Measurements from ENCODE around the gene CNEP1R1. TPM values are rescaled to one million over a fixed set of nuclear protein-coding genes. Genes with fewer than 3 reads are reported as not detected.

CNEP1R1 gene
- total and polyA plus RNA-seq, 4 experiments from 2014 or later, result 19.2 to 40.8 (median 27.6) TPM

- DNase-seq, result no peak
- peaks cover under 1 to 5% of the 10 kb centered on the region in 2 donors for H3K36me3 Mint-ChIP-seq
- Histone ChIP-seq H3K4me1 (ENCODE audit: insufficient read depth, low read length) (no peaks in the 10 kb centered on the region), H3K9me3 (ENCODE audit: control insufficient read depth in 1 of 2, low read length in 2 of 2) (no peaks in the 10 kb centered on the region), H3K4me3 (ENCODE audit: low read length in 2 of 2) (no peak overlapping the region), H3K27ac (ENCODE audit: low read depth, low read length) (no peak overlapping the region), H3K36me3 (ENCODE audit: insufficient read depth, low read length) (no peaks in the 10 kb centered on the region), H3K27me3 (ENCODE audit: insufficient read depth, low read length) (no peaks in the 10 kb centered on the region)
- POLR2A ChIA-PET (ENCODE audit: partially characterized antibody), result no interaction called here
- intact Hi-C loops (cut with micrococcal nuclease), result no loop called here
- H3K27me3 Mint-ChIP-seq, result peaks cover 7 to 14% of the 10 kb centered on the region in 2 donors
- H3K9me3 Mint-ChIP-seq, result no peaks in the 10 kb centered on the region
- no peak overlapping the region for H3K4me3 Mint-ChIP-seq
- H3K27ac Mint-ChIP-seq, result peak overlapping the region in 1 of 7 donors; percentile 14
- CTCF ChIA-PET (ENCODE audit: partially characterized antibody), result no interaction called here
- H3K4me1 Mint-ChIP-seq, result peaks cover 0 to 2% (median 0%) of the 10 kb centered on the region in 4 donors
Measured at GRCh38 chr16:50043358-50043757, 18.3 kb downstream of the CNEP1R1 start.

GRCh38 chr16:50045412-50045811 lies 20.4 kb downstream of the CNEP1R1 start:
- H3K4me1 Mint-ChIP-seq, result no peaks in the 10 kb centered on the region
- peaks cover 9 to 16% of the 10 kb centered on the region in 2 donors for H3K27me3 Mint-ChIP-seq
- Histone ChIP-seq H3K36me3 (ENCODE audit: insufficient read depth, low read length) (no peaks in the 10 kb centered on the region), H3K4me3 (ENCODE audit: low read length in 2 of 2) (no peak overlapping the region), H3K27ac (ENCODE audit: low read depth, low read length) (no peak overlapping the region), H3K4me1 (ENCODE audit: insufficient read depth, low read length) (no peaks in the 10 kb centered on the region), H3K9me3 (ENCODE audit: control insufficient read depth in 1 of 2, low read length in 2 of 2) (no peaks in the 10 kb centered on the region), H3K27me3 (ENCODE audit: insufficient read depth, low read length) (no peaks in the 10 kb centered on the region)
- no peak overlapping the region for H3K27ac Mint-ChIP-seq
- no peak overlapping the region for H3K4me3 Mint-ChIP-seq
- POLR2A ChIA-PET (ENCODE audit: partially characterized antibody), result interaction anchor here (1.1 kb wide), 1 partner anchor 20 kb away, joined by 3 read pairs; the partner anchor contains the start of gene HEATR3
- intact Hi-C loops (cut with micrococcal nuclease), result no loop called here
- no peaks in the 10 kb centered on the region for H3K36me3 Mint-ChIP-seq
- H3K9me3 Mint-ChIP-seq, result no peaks in the 10 kb centered on the region
- CTCF ChIA-PET (ENCODE audit: partially characterized antibody), result no interaction called here
- DNase-seq, result no peak

GRCh38 chr16:50046853-50047252 lies 21.8 kb downstream of the CNEP1R1 start:
- CTCF ChIA-PET (ENCODE audit: partially characterized antibody), result interaction anchor here (0.8 to 0.9 kb wide), 2 partner anchors 10 to 22 kb away, joined by 3 read pairs; partner anchors contain the start of gene CNEP1R1
- Histone ChIP-seq H3K4me1 (ENCODE audit: insufficient read depth, low read length) (no peaks in the 10 kb centered on the region), H3K27me3 (ENCODE audit: insufficient read depth, low read length) (no peaks in the 10 kb centered on the region), H3K27ac (ENCODE audit: low read depth, low read length) (no peak overlapping the region), H3K9me3 (ENCODE audit: control insufficient read depth in 1 of 2, low read length in 2 of 2) (no peaks in the 10 kb centered on the region), H3K36me3 (ENCODE audit: insufficient read depth, low read length) (no peaks in the 10 kb centered on the region), H3K4me3 (ENCODE audit: low read length in 2 of 2) (no peak overlapping the region)
- POLR2A ChIA-PET (ENCODE audit: partially characterized antibody), result no interaction called here
- H3K4me3 Mint-ChIP-seq, result no peak overlapping the region
- peaks cover 15 to 16% of the 10 kb centered on the region in 2 donors for H3K27me3 Mint-ChIP-seq
- peaks cover 0 to 5% (median 0%) of the 10 kb centered on the region in 8 donors for H3K9me3 Mint-ChIP-seq
- intact Hi-C loops (cut with micrococcal nuclease), result no loop called here
- H3K27ac Mint-ChIP-seq, result no peak overlapping the region
- DNase-seq, result no peak
- no peaks in the 10 kb centered on the region for H3K36me3 Mint-ChIP-seq
- H3K4me1 Mint-ChIP-seq, result no peaks in the 10 kb centered on the region

GRCh38 chr16:50047864-50048263 lies 22.8 kb downstream of the CNEP1R1 start:
- POLR2A ChIA-PET (ENCODE audit: partially characterized antibody), result no interaction called here
- H3K4me1 Mint-ChIP-seq, result no peaks in the 10 kb centered on the region
- no peaks in the 10 kb centered on the region for H3K36me3 Mint-ChIP-seq
- no peak for DNase-seq
- no peak overlapping the region for H3K4me3 Mint-ChIP-seq
- Histone ChIP-seq H3K27ac (ENCODE audit: low read depth, low read length) (no peak overlapping the region), H3K4me3 (ENCODE audit: low read length in 2 of 2) (no peak overlapping the region), H3K9me3 (ENCODE audit: control insufficient read depth in 1 of 2, low read length in 2 of 2) (no peaks in the 10 kb centered on the region), H3K36me3 (ENCODE audit: insufficient read depth, low read length) (no peaks in the 10 kb centered on the region), H3K4me1 (ENCODE audit: insufficient read depth, low read length) (no peaks in the 10 kb centered on the region), H3K27me3 (ENCODE audit: insufficient read depth, low read length) (no peaks in the 10 kb centered on the region)
- intact Hi-C loops (cut with micrococcal nuclease), result no loop called here
- H3K27ac Mint-ChIP-seq, result no peak overlapping the region
- peaks cover 0 to 5% (median 3%) of the 10 kb centered on the region in 8 donors for H3K9me3 Mint-ChIP-seq
- CTCF ChIA-PET (ENCODE audit: partially characterized antibody), result no interaction called here
- H3K27me3 Mint-ChIP-seq, result peaks cover 15 to 21% of the 10 kb centered on the region in 2 donors

- Histone ChIP-seq H3K36me3 (ENCODE audit: insufficient read depth, low read length) (no peaks in the 10 kb centered on the region), H3K4me1 (ENCODE audit: insufficient read depth, low read length) (no peaks in the 10 kb centered on the region), H3K27ac (ENCODE audit: low read depth, low read length) (no peak overlapping the region), H3K27me3 (ENCODE audit: insufficient read depth, low read length) (no peaks in the 10 kb centered on the region), H3K9me3 (ENCODE audit: control insufficient read depth in 1 of 2, low read length in 2 of 2) (no peaks in the 10 kb centered on the region), H3K4me3 (ENCODE audit: low read length in 2 of 2) (no peak overlapping the region)
- ChIA-PET POLR2A (ENCODE audit: partially characterized antibody) (no interaction called here), CTCF (ENCODE audit: partially characterized antibody) (no interaction called here)
- no peak for DNase-seq
- Mint-ChIP-seq H3K9me3 (peaks cover 0 to 13% (median 9%) of the 10 kb centered on the region in 8 donors), H3K27me3 (peaks cover 7 to 9% of the 10 kb centered on the region in 2 donors), H3K27ac (no peak overlapping the region), H3K4me3 (no peak overlapping the region), H3K4me1 (no peaks in the 10 kb centered on the region), H3K36me3 (peaks cover 0 to 3% of the 10 kb centered on the region in 2 donors)
- intact Hi-C loops (cut with micrococcal nuclease), result no loop called here
Measured at GRCh38 chr16:50050802-50051201, 25.8 kb downstream of the CNEP1R1 start.

GRCh38 chr16:50056226-50056625 lies 31.2 kb downstream of the CNEP1R1 start:
- no peak for DNase-seq
- POLR2A ChIA-PET (ENCODE audit: partially characterized antibody), result no interaction called here
- Histone ChIP-seq H3K4me3 (ENCODE audit: low read length in 2 of 2) (no peak overlapping the region), H3K36me3 (ENCODE audit: insufficient read depth, low read length) (no peaks in the 10 kb centered on the region), H3K9me3 (ENCODE audit: control insufficient read depth in 1 of 2, low read length in 2 of 2) (no peaks in the 10 kb centered on the region), H3K4me1 (ENCODE audit: insufficient read depth, low read length) (no peaks in the 10 kb centered on the region), H3K27ac (ENCODE audit: low read depth, low read length) (no peak overlapping the region), H3K27me3 (ENCODE audit: insufficient read depth, low read length) (no peaks in the 10 kb centered on the region)
- Mint-ChIP-seq H3K4me1 (no peaks in the 10 kb centered on the region), H3K27me3 (peaks cover 3 to 9% of the 10 kb centered on the region in 2 donors), H3K36me3 (peaks cover 0 to 6% of the 10 kb centered on the region in 2 donors), H3K9me3 (peaks cover 0 to 35% (median 21%) of the 10 kb centered on the region in 8 donors), H3K4me3 (no peak overlapping the region), H3K27ac (no peak overlapping the region)
- intact Hi-C loops (cut with micrococcal nuclease), result no loop called here
- CTCF ChIA-PET (ENCODE audit: partially characterized antibody), result no interaction called here

- Histone ChIP-seq H3K4me3 (ENCODE audit: low read length in 2 of 2) (no peak overlapping the region), H3K9me3 (ENCODE audit: control insufficient read depth in 1 of 2, low read length in 2 of 2) (no peaks in the 10 kb centered on the region), H3K4me1 (ENCODE audit: insufficient read depth, low read length) (no peaks in the 10 kb centered on the region), H3K36me3 (ENCODE audit: insufficient read depth, low read length) (no peaks in the 10 kb centered on the region), H3K27me3 (ENCODE audit: insufficient read depth, low read length) (no peaks in the 10 kb centered on the region), H3K27ac (ENCODE audit: low read depth, low read length) (no peak overlapping the region)
- intact Hi-C loops (cut with micrococcal nuclease), result no loop called here
- ChIA-PET CTCF (ENCODE audit: partially characterized antibody) (no interaction called here), POLR2A (ENCODE audit: partially characterized antibody) (no interaction called here)
- Mint-ChIP-seq H3K36me3 (peaks cover 0 to 6% of the 10 kb centered on the region in 2 donors), H3K4me3 (no peak overlapping the region), H3K27me3 (peaks cover 0 to 4% of the 10 kb centered on the region in 2 donors), H3K4me1 (no peaks in the 10 kb centered on the region), H3K27ac (no peak overlapping the region), H3K9me3 (peaks cover 0 to 32% (median 19%) of the 10 kb centered on the region in 8 donors)
- no peak for DNase-seq
Measured at GRCh38 chr16:50058091-50058771, 33.2 kb downstream of the CNEP1R1 start.

All from CD4-positive, alpha-beta memory T cell (primary cell).